Tibial artery (tissue), 4 donors: ENCODE data around the gene BRD8.

Experiments
- DNase-seq, 2 donors: peaks; one replicate each; pipeline ENCODE4 v3.0.0-alpha.2; 2019
- H3K27ac ChIP-seq, 2 donors: fragments of 200-600 bp; sonication (generic) in 1 of 2; 1 replicate in 1 of 2; 2 replicates in 1 of 2; pipeline ENCODE4 v1.5.1; 2018 to 2019; ENCODE audit warnings: mild to moderate bottlenecking in 1 of 2
- H3K27me3 ChIP-seq, 2 donors: fragments of 200-600 bp; sonication (generic) in 1 of 2; one replicate each; pipeline versions ENCODE4 v1.5.1 to v1.6.0; 2016 to 2019
- H3K36me3 ChIP-seq, 3 donors: fragments of 200-600 bp; sonication (generic) in 2 of 3; one replicate each; pipeline ENCODE4 v1.5.1; 2016 to 2019; ENCODE audit warnings: mild to moderate bottlenecking in 2 of 3
- H3K4me1 ChIP-seq, 4 donors: fragments of 200-600 bp; sonication (generic) in 2 of 4; 1 replicate in 3 of 4; 2 replicates in 1 of 4; pipeline ENCODE4 v1.5.1; 2016 to 2019
- H3K4me3 ChIP-seq, 2 donors: fragments of 200-600 bp; sonication (generic) in 1 of 2; 1 replicate in 1 of 2; 2 replicates in 1 of 2; pipeline ENCODE4 v1.5.1; 2018 to 2019; ENCODE audit warnings: mild to moderate bottlenecking in 2 of 2
- H3K9me3 ChIP-seq, 3 donors: fragments of 200-600 bp; sonication (generic) in 1 of 3; one replicate each; pipeline ENCODE4 v1.5.1; 2016 to 2019
- CTCF ChIP-seq, 2 experiments: fragments of 200-600 bp in 1 of 2; fragments of 450-650 bp in 1 of 2; IDR thresholded peaks; one replicate each; pipeline ENCODE4 v1.5.1; 2017 to 2019; ENCODE audit warnings: antibody characterized with exemption in 2 of 2, mild to moderate bottlenecking in 1 of 2, moderate library complexity in 1 of 2
- intact Hi-C: fragments of 100-400 bp; cut with DNase I; formaldehyde crosslinking; loops from one replicate; pipeline ENCODE4 v1.15.0; 2023; ENCODE audit warnings: low total_unique reads

Gene BRD8

DNA sequence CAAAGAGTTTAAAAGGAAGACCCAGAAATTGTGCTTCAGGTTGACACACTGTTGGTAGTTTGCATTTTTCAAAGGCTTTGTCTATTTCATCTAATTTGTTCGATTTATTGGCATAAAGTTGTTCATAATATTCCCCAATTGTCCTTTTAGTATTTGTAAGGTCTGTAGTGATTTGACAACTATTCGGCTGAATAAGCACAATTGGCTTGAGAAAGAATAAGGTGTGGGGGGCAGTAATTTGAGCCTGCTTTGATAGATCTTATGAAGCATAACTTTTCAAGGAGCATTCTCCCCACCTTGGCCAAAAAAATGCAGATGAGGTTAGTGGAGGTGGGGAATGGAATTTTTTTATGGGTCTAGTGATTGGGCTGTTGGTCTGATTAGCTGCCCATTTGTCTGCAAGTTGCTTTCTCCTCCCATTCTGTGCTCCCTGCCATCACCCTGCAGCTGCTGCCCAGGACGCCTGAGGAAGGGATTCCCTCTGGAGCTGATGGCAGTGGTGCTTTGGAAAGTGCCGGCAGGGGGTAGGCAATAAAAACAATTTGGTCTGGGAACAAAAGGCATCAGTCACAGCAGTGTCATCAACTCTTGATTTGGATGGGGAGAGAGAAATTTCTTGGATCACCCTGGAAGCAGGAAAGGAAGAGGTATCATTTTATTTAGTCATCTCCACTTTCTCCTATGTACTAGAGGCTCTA, 68.0 kb downstream of the BRD8 start:
- no peaks in the 10 kb centered on the region for H3K9me3 ChIP-seq
- peaks cover 0 to 3% of the 10 kb centered on the region in 2 donors for H3K27me3 ChIP-seq
- intact Hi-C loops, result no loop called here
- no peaks in the 10 kb centered on the region for H3K36me3 ChIP-seq
- H3K4me1 ChIP-seq, result no peaks in the 10 kb centered on the region
- no peak for DNase-seq
- H3K27ac ChIP-seq, result no peak overlapping the region
- H3K4me3 ChIP-seq, result no peak overlapping the region
- TF ChIP-seq CTCF (IDR thresholded peaks at IDR 0.05), result no peak

DNA sequence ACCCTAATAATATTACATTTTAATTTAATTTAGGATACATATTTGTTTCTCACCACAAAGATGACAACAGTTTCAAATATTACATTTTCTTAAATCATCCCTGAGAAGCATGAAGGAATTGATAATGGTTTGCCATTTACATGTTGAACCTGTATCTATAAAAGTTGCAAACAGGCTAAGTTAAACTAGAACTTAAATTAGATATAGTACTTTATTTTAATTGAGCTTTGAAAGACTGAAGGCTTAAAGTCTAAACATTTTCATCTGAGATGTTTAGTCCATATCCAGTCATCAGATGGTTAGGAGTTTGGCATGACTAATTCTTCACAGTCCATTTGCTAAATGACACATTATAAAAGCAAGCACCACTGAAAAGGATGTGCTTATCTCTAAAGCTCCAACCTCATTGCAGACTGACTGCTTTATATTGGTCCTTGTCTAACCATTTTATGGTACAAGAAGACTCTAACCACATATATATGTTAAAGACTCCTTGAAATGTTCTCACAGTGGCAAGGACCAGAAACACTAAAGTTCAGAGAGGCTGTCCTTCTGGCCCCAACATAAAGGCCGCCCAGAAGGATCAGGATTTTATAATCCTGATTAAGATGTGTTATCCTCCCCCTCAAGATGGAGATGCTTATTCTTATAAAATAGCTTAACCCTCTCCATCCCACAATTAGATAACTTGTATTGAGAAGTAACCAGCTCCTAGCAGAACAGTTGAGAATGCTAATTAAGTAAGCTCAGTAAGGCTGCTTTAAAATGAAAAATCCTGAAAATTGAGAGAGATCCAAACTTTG, 68.8 kb downstream of the BRD8 start:
- intact Hi-C loops, result no loop called here
- no peaks in the 10 kb centered on the region for H3K36me3 ChIP-seq
- DNase-seq, result no peak
- H3K4me3 ChIP-seq, result no peak overlapping the region
- H3K4me1 ChIP-seq, result no peaks in the 10 kb centered on the region
- no peak for TF ChIP-seq CTCF (IDR thresholded peaks at IDR 0.05)
- no peak overlapping the region for H3K27ac ChIP-seq
- H3K9me3 ChIP-seq, result no peaks in the 10 kb centered on the region
- peaks cover 0 to 7% of the 10 kb centered on the region in 2 donors for H3K27me3 ChIP-seq

DNA sequence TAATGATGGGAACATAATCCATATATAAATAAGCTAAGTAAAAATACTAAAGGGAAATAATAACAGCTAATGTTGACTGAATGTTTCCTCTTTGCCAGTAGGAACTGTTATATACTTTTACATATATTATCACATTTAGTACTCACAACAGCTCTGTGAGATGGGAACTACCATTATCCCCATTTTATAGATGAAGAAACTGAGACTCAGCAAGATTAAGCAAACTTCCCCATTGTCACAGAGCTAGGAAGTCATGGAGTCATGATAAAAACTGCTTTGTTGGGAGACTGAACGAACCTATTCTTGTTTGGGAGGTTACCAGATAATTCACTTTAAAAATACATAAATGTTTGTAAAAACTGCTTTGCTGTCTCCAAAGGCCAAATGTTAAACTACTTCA, 71.2 kb downstream of the BRD8 start:
- Histone ChIP-seq H3K36me3 (no peaks in the 10 kb centered on the region), H3K27me3 (peaks cover 0 to 9% of the 10 kb centered on the region in 2 donors), H3K4me3 (no peak overlapping the region), H3K4me1 (no peaks in the 10 kb centered on the region), H3K9me3 (no peaks in the 10 kb centered on the region), H3K27ac (no peak overlapping the region)
- intact Hi-C loops, result no loop called here
- TF ChIP-seq CTCF (IDR thresholded peaks at IDR 0.05), result no peak
- DNase-seq, result no peak

- no peak for TF ChIP-seq CTCF (IDR thresholded peaks at IDR 0.05)
- H3K4me3 ChIP-seq, result no peak overlapping the region
- H3K27ac ChIP-seq, result no peak overlapping the region
- DNase-seq, result no peak
- H3K36me3 ChIP-seq, result no peaks in the 10 kb centered on the region
- H3K4me1 ChIP-seq, result no peaks in the 10 kb centered on the region
- H3K27me3 ChIP-seq, result peaks cover 0 to 15% of the 10 kb centered on the region in 2 donors
- no peaks in the 10 kb centered on the region for H3K9me3 ChIP-seq
- intact Hi-C loops, result no loop called here
Measured at GRCh38 chr5:138105709-138106108, 72.7 kb downstream of the BRD8 start.

DNA sequence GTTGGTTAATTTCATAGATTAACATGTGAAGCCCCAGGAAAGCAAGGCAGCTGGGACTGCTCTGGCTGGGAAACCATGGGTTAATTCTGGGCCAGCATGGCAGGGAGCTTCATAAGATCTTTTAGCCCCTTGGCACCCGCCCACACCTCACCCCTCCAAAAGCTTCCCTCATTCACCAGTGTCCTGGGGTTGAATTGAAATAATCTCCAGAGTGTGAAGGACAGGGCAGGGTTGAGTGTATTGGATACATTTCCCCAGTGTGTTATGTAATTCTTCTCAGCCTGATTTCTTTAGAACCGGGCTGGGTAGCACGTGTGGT, 75.2 kb downstream of the BRD8 start:
- peaks cover 0 to 15% of the 10 kb centered on the region in 2 donors for H3K27me3 ChIP-seq
- H3K4me3 ChIP-seq, result no peak overlapping the region
- no peaks in the 10 kb centered on the region for H3K9me3 ChIP-seq
- H3K27ac ChIP-seq, result no peak overlapping the region
- H3K4me1 ChIP-seq, result no peaks in the 10 kb centered on the region
- no peaks in the 10 kb centered on the region for H3K36me3 ChIP-seq
- intact Hi-C loops, result no loop called here
- no peak for DNase-seq
- TF ChIP-seq CTCF (IDR thresholded peaks at IDR 0.05), result no peak
